ENCODE data around the gene ATXN7L1. TPM values are rescaled to one million over a fixed set of nuclear protein-coding genes. Genes with fewer than 3 reads are reported as not detected.
A peak's percentile ranks its signal among the peaks of the same experiment; 100 is the strongest.
"Not testable (repeated sequence)": the region's sequence is repeated elsewhere in the genome, so short reads cannot be mapped to it uniquely, and the experiment has no call there.

ATXN7L1 gene
- total and polyA plus RNA-seq, 3 experiments from 2014 or later, result 9.0 to 18.0 (median 9.7) TPM

GRCh38 chr7:105887569-105888189, 11.3 kb upstream of the ATXN7L1 start:
- no peak overlapping the region for H3K27ac ChIP-seq (ENCODE audit: low read depth, low read length)
- no peak overlapping the region for H3K4me3 Mint-ChIP-seq
- CTCF ChIA-PET, result interaction anchor here (0.9 to 2.7 kb wide), 3 partner anchors 10 to 120 kb away, joined by 3 to 13 read pairs (median 5); no protein-coding TSS in a partner anchor
- no peaks in the 10 kb centered on the region for H3K27me3 Mint-ChIP-seq
- H3K4me3 ChIP-seq (ENCODE audit: low read length), result no peak overlapping the region
- peaks cover 32 to 50% (median 36%) of the 10 kb centered on the region in 3 donors for H3K4me1 Mint-ChIP-seq
- peaks cover 0 to 7% (median 1%) of the 10 kb centered on the region in 3 donors for H3K36me3 Mint-ChIP-seq
- DNase-seq, result no peak
- peaks cover 24% of the 10 kb centered on the region for H3K4me1 ChIP-seq (ENCODE audit: insufficient read depth, low read length)
- H3K36me3 ChIP-seq (ENCODE audit: insufficient read depth, low read length), result no peaks in the 10 kb centered on the region
- H3K27ac Mint-ChIP-seq, result no peak overlapping the region
- POLR2A ChIA-PET, result no interaction called here
- no peaks in the 10 kb centered on the region for H3K9me3 ChIP-seq (ENCODE audit: low read length)
- no peaks in the 10 kb centered on the region for H3K27me3 ChIP-seq (ENCODE audit: insufficient read depth, low read length, poor library complexity, severe bottlenecking)
- no peaks in the 10 kb centered on the region for H3K9me3 Mint-ChIP-seq

GRCh38 chr7:105886776-105887175, 10.4 kb upstream of the ATXN7L1 start:
- H3K27me3 ChIP-seq (ENCODE audit: insufficient read depth, low read length, poor library complexity, severe bottlenecking), result no peaks in the 10 kb centered on the region
- H3K36me3 Mint-ChIP-seq, result peaks cover 0 to 1% (median under 1%) of the 10 kb centered on the region in 3 donors
- H3K4me3 ChIP-seq (ENCODE audit: low read length), result no peak overlapping the region
- H3K9me3 ChIP-seq (ENCODE audit: low read length), result no peaks in the 10 kb centered on the region
- no peaks in the 10 kb centered on the region for H3K27me3 Mint-ChIP-seq
- peaks cover 32 to 50% (median 36%) of the 10 kb centered on the region in 3 donors for H3K4me1 Mint-ChIP-seq
- H3K4me1 ChIP-seq (ENCODE audit: insufficient read depth, low read length), result peaks cover 24% of the 10 kb centered on the region
- ChIA-PET CTCF (interaction anchor here (1.5 to 2.7 kb wide), 2 partner anchors 9 to 79 kb away, joined by 3 to 13 read pairs; no protein-coding TSS in a partner anchor), POLR2A (no interaction called here)
- no peaks in the 10 kb centered on the region for H3K36me3 ChIP-seq (ENCODE audit: insufficient read depth, low read length)
- H3K4me3 Mint-ChIP-seq, result no peak overlapping the region
- no peaks in the 10 kb centered on the region for H3K9me3 Mint-ChIP-seq
- no peak overlapping the region for H3K27ac ChIP-seq (ENCODE audit: low read depth, low read length)
- H3K27ac Mint-ChIP-seq, result no peak overlapping the region
- no peak for DNase-seq

- H3K9me3 ChIP-seq (ENCODE audit: low read length), result no peaks in the 10 kb centered on the region
- no peaks in the 10 kb centered on the region for H3K36me3 Mint-ChIP-seq
- no peaks in the 10 kb centered on the region for H3K27me3 ChIP-seq (ENCODE audit: insufficient read depth, low read length, poor library complexity, severe bottlenecking)
- H3K4me1 ChIP-seq (ENCODE audit: insufficient read depth, low read length), result peaks cover 21% of the 10 kb centered on the region
- ChIA-PET CTCF (interaction anchor here (0.8 to 1.5 kb wide), 2 partner anchors 9 to 77 kb away, joined by 3 to 4 read pairs; no protein-coding TSS in a partner anchor), POLR2A (interaction anchor here (0.6 kb wide), 1 partner anchor 22 kb away, joined by 6 read pairs; no protein-coding TSS in a partner anchor)
- H3K27ac ChIP-seq (ENCODE audit: low read depth, low read length), result no peak overlapping the region
- no peaks in the 10 kb centered on the region for H3K27me3 Mint-ChIP-seq
- no peak overlapping the region for H3K4me3 ChIP-seq (ENCODE audit: low read length)
- H3K27ac Mint-ChIP-seq, result peak overlapping the region in 2 of 8 donors; percentile 60 to 83
- peaks cover 29 to 52% (median 44%) of the 10 kb centered on the region in 3 donors for H3K4me1 Mint-ChIP-seq
- peak overlapping the region in 1 of 7 donors; percentile 26 for H3K4me3 Mint-ChIP-seq
- no peaks in the 10 kb centered on the region for H3K9me3 Mint-ChIP-seq
- no peak for DNase-seq
- H3K36me3 ChIP-seq (ENCODE audit: insufficient read depth, low read length), result no peaks in the 10 kb centered on the region
Observed at GRCh38 chr7:105885387-105886111, 9.2 kb upstream of the ATXN7L1 start.

GRCh38 chr7:105883179-105883578, 6.8 kb upstream of the ATXN7L1 start:
- H3K27me3 ChIP-seq (ENCODE audit: insufficient read depth, low read length, poor library complexity, severe bottlenecking); POLR2A ChIA-PET; H3K4me3 Mint-ChIP-seq; H3K27ac ChIP-seq (ENCODE audit: low read depth, low read length); DNase-seq; H3K9me3 Mint-ChIP-seq; H3K9me3 ChIP-seq (ENCODE audit: low read length); H3K36me3 ChIP-seq (ENCODE audit: insufficient read depth, low read length); H3K27me3 Mint-ChIP-seq; H3K4me3 ChIP-seq (ENCODE audit: low read length); CTCF ChIA-PET; H3K36me3 Mint-ChIP-seq: not testable (repeated sequence)
- peaks cover 26% of the 10 kb centered on the region for H3K4me1 ChIP-seq (ENCODE audit: insufficient read depth, low read length)
- H3K4me1 Mint-ChIP-seq, result peaks cover 34 to 62% (median 57%) of the 10 kb centered on the region in 3 donors
- H3K27ac Mint-ChIP-seq, result peak overlapping the region in 1 of 8 donors; percentile 20

- CTCF ChIA-PET, result no interaction called here
Observed at GRCh38 chr7:105881439-105881838, 5.0 kb upstream of the ATXN7L1 start.

GRCh38 chr7:105880571-105881330, 4.4 kb upstream of the ATXN7L1 start:
- H3K36me3 Mint-ChIP-seq, result peaks cover 0 to 7% (median 0%) of the 10 kb centered on the region in 3 donors
- no peaks in the 10 kb centered on the region for H3K36me3 ChIP-seq (ENCODE audit: insufficient read depth, low read length)
- no peak for DNase-seq
- peak overlapping the region in 2 of 8 donors; percentile 19 to 49 for H3K27ac Mint-ChIP-seq
- H3K9me3 ChIP-seq (ENCODE audit: low read length), result no peaks in the 10 kb centered on the region
- H3K4me1 Mint-ChIP-seq, result peaks cover 38 to 65% (median 60%) of the 10 kb centered on the region in 3 donors
- POLR2A ChIA-PET, result no interaction called here
- CTCF ChIA-PET, result no interaction called here
- H3K27me3 ChIP-seq (ENCODE audit: insufficient read depth, low read length, poor library complexity, severe bottlenecking), result no peaks in the 10 kb centered on the region
- no peaks in the 10 kb centered on the region for H3K27me3 Mint-ChIP-seq
- no peak overlapping the region for H3K27ac ChIP-seq (ENCODE audit: low read depth, low read length)
- H3K4me3 Mint-ChIP-seq, result peak overlapping the region in 1 of 7 donors; percentile 11
- no peak overlapping the region for H3K4me3 ChIP-seq (ENCODE audit: low read length)
- H3K4me1 ChIP-seq (ENCODE audit: insufficient read depth, low read length), result peaks cover 39% of the 10 kb centered on the region
- H3K9me3 Mint-ChIP-seq, result no peaks in the 10 kb centered on the region

More at GRCh38 chr7:105881439-105881838, 5.0 kb upstream of the ATXN7L1 start:
- peaks cover 35 to 66% (median 60%) of the 10 kb centered on the region in 3 donors for H3K4me1 Mint-ChIP-seq
- no peaks in the 10 kb centered on the region for H3K9me3 Mint-ChIP-seq
- peaks cover 38% of the 10 kb centered on the region for H3K4me1 ChIP-seq (ENCODE audit: insufficient read depth, low read length)
- no peak for DNase-seq
- H3K4me3 ChIP-seq (ENCODE audit: low read length), result no peak overlapping the region
- no peak overlapping the region for H3K27ac ChIP-seq (ENCODE audit: low read depth, low read length)
- peak overlapping the region in 1 of 7 donors; percentile 42 for H3K4me3 Mint-ChIP-seq
- POLR2A ChIA-PET, result no interaction called here
- peak overlapping the region in 2 of 8 donors; percentile 49 to 59 for H3K27ac Mint-ChIP-seq
- no peaks in the 10 kb centered on the region for H3K36me3 ChIP-seq (ENCODE audit: insufficient read depth, low read length)
- no peaks in the 10 kb centered on the region for H3K27me3 Mint-ChIP-seq
- H3K9me3 ChIP-seq (ENCODE audit: low read length), result no peaks in the 10 kb centered on the region
- H3K27me3 ChIP-seq (ENCODE audit: insufficient read depth, low read length, poor library complexity, severe bottlenecking), result no peaks in the 10 kb centered on the region
- H3K36me3 Mint-ChIP-seq, result peaks cover 0 to 2% (median 0%) of the 10 kb centered on the region in 3 donors

- Histone ChIP-seq H3K27me3 (ENCODE audit: insufficient read depth, low read length, poor library complexity, severe bottlenecking) (no peaks in the 10 kb centered on the region), H3K9me3 (ENCODE audit: low read length) (no peaks in the 10 kb centered on the region), H3K36me3 (ENCODE audit: insufficient read depth, low read length) (no peaks in the 10 kb centered on the region), H3K27ac (ENCODE audit: low read depth, low read length) (no peak overlapping the region), H3K4me3 (ENCODE audit: low read length) (no peak overlapping the region), H3K4me1 (ENCODE audit: insufficient read depth, low read length) (peaks cover 39% of the 10 kb centered on the region)
- no peak overlapping the region for H3K27ac Mint-ChIP-seq
- H3K9me3 Mint-ChIP-seq, result no peaks in the 10 kb centered on the region
- H3K36me3 Mint-ChIP-seq, result peaks cover 0 to 8% (median 0%) of the 10 kb centered on the region in 3 donors
- no peaks in the 10 kb centered on the region for H3K27me3 Mint-ChIP-seq
- peak overlapping the region in 1 of 7 donors; percentile 95 for H3K4me3 Mint-ChIP-seq
- ChIA-PET CTCF (interaction anchor here (0.6 to 3.6 kb wide), 3 partner anchors 30 to 120 kb away, joined by 4 to 30 read pairs (median 26); no protein-coding TSS in a partner anchor), POLR2A (no interaction called here)
- peaks cover 37 to 65% (median 60%) of the 10 kb centered on the region in 3 donors for H3K4me1 Mint-ChIP-seq
- DNase-seq, result no peak
Observed at GRCh38 chr7:105879782-105880181, 3.4 kb upstream of the ATXN7L1 start.
